Measurements from ENCODE around the gene PCBP2.
"Not testable (repeated sequence)": the region's sequence is repeated elsewhere in the genome, so short reads cannot be mapped to it uniquely, and the experiment has no call there.

PCBP2 gene

DNA sequence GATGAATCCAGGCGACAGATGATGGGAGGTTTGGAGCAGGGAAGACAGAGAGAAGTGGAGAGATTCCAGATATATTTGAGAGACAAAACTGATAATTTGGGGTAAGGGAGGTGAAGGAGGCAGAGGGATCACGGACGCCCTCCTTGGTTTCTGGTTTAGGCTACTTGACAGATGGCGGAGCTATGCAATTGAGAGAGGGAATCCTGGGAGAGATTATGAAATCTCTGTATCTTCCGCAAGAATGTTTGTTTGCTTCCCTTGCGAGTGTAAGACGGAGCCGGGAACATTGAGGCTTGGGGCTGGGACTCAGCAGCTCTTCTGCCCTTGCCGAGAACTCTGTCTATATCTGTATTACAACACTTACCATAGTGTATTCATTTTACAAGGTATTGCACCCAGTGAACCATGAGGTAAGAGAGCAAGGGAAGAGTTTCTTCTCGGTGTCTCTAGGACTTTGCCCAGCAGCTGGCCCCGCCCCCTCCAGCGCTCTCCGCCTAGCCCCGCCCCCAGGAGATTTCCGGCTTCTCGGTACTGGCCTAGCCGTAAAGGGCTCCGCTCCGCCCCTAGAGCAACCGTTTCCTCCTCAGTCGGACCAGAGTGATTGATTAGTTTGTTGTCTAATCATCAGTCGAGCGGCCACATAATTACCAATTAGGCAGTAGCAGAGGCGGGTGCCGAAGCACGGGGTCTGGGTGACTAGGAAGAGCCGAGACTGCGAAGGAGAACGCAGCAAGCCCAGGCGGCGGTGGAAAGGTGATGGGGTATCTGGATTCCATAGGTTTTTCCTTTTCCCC lies 10.7 kb upstream of the PCBP2 start, which contains the start of gene PRR13:
PRR13 (plus strand) TSS at position 695 of the 794 bp plus-strand sequence. CDS start 981 bp downstream, outside the sequence.
- peak; percentile 96 for DNase-seq

- no peak for DNase-seq
Observed at GRCh38 chr12:53443955-53444354, 7.9 kb upstream of the PCBP2 start.

- not testable (repeated sequence) for DNase-seq
Observed at GRCh38 chr12:53444593-53445325, 7.1 kb upstream of the PCBP2 start.

GRCh38 chr12:53450936-53451335 lies 966 bp upstream of the PCBP2 start:
- no peak for DNase-seq

DNA sequence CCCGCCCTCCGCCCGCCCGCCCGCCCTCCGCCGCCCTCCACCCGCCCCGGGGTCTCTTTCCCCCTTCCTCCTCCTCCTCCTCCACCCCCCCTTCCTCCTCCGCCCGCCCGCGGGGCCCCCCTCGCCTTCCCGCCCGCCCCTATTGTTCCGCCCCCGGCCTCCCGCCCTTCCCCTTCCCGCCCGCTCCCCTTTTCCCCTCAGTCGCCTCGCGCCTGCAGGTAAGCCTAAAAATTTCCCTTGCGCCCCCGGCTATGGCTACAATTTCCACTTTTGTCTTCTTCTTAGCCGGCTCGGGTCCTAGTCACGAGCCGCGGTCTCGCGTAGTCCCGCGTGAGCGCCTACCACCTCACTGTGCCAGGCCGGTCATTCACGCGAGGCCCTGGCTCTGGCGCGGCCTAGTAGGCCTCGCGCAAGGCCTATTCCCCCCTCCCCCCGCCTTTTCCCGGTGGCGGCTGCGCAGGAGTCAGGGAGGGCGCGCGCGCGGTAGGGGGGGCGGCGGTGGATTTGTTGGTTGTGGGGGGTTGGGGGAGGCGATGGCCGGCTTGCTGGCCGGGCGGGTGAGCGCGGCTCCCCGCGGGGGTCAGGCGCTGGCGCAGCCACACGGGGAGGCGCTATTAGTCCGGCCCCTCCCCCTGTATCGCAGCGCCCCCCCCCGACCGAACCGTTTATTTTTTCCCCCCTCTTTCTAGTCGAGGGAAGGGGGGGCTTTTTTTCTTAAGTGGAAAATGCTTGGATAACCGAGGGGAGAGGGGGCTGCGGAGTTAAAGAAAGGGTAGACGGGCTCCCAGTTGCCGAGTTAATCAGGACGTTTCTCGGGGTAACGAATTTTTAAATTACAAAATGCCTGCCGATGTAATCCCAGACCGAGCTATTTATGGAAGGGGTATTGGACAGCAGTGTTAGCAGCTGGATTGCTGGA lies 516 bp downstream of the PCBP2 start:
- peak; percentile 82 for DNase-seq

GRCh38 chr12:53453953-53454640 lies 2.2 kb downstream of the PCBP2 start:
- no peak for DNase-seq

GRCh38 chr12:53454707-53455106 lies 2.8 kb downstream of the PCBP2 start:
- DNase-seq: no peak

DNA sequence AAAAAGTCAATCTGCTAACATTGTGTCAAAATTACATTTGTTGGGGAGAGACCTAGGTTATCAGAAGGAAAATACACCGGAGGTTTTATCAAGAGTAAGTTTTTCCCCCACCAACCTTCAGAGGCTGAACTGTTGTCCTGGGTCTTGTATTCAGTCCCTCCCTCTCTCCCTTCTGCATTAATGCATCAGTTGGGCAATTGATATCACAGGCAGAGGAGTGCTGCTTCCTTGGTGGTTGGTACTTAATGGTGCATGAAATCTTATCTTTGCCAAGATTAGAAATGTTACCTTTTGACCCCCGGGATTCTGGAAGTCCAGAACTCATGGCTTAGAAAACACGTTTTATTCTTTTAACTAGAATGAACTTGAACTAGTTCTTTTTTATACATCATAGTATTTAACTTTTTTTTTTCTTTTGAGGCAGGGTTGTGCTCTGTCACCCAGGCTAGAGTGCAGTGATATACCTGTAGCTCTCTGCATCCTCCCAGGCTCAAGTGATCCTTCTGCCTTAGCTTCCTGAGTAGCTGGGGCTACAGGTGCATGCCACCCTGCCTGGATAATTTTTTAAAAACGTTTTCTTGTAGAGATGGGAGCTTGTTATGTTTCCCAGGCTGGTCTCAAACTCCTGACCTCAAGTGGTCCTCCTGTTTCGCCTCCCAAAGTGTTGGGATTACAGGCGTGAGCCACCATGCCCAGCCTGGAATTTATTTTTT lies 4.9 kb downstream of the PCBP2 start:
- no peak for DNase-seq

- DNase-seq: no peak
Observed at GRCh38 chr12:53459097-53459496, 7.2 kb downstream of the PCBP2 start.

- DNase-seq: no peak
Observed at GRCh38 chr12:53461059-53461458, 9.2 kb downstream of the PCBP2 start.

- no peak for DNase-seq
Observed at GRCh38 chr12:53461591-53461990, 9.7 kb downstream of the PCBP2 start.

- no peak for DNase-seq
Observed at GRCh38 chr12:53462935-53463334, 11.0 kb downstream of the PCBP2 start.

DNA sequence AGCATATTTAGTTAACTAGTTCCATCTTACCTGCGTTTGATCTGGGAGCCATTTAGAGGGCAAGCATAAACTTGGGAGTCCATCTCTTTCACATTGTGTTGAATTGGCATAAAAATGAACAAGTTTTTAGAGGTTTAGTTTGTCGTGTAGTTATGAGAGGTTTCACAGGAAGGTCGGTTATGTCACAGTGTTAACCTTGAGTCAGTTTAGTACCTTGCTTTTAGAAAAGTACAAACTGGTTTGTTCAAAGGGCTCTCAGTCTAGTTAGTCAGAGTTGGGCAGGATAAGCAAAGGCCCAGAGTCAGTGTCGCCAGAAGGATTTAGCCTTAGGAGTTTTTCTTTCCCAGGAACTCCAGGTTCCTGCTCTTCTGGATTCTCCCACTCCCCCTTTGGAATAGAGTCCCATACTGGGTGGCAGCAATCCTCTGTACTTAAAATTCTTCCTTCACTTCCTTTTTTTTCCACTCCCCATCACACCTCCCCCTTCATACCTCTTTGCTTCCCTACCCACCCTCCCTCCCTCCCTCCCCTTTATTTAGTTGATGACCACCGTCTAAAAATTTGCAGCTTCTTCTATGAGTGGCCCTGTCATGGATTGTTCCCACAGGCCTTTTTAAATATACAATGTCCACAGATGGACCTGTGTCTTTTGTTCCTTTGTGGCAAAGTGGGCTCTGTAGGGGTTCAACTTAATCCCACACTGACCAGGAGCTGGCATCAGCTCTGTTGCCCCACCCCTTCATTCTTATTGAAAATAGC lies 12.1 kb downstream of the PCBP2 start:
- no peak for DNase-seq

GRCh38 chr12:53464685-53465418 lies 12.9 kb downstream of the PCBP2 start:
- no peak for DNase-seq

DNA sequence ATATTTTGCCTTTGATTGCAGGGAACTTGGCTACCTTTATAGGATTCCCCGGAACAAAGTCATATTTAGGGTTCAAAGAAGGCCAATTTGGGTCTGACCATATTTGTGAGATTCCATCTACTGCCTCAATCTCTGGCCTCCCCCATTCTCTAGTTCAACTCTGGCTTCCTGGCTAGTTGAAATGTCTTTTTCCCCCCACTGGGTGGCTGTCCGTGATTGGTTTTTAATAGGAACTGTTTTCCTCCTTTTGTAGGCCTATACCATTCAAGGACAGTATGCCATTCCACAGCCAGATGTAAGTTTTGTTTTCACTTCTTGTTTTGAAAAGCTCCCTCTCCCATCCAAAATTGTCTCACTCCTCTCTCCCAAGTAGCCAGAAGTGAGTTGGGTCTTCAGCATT lies 13.8 kb downstream of the PCBP2 start:
- no peak for DNase-seq

- no peak for DNase-seq
Observed at GRCh38 chr12:53466640-53467039, 14.7 kb downstream of the PCBP2 start.

GRCh38 chr12:53467082-53467481 lies 15.2 kb downstream of the PCBP2 start:
- no peak for DNase-seq

- no peak for DNase-seq
Observed at GRCh38 chr12:53467880-53468279, 16.0 kb downstream of the PCBP2 start.

DNA sequence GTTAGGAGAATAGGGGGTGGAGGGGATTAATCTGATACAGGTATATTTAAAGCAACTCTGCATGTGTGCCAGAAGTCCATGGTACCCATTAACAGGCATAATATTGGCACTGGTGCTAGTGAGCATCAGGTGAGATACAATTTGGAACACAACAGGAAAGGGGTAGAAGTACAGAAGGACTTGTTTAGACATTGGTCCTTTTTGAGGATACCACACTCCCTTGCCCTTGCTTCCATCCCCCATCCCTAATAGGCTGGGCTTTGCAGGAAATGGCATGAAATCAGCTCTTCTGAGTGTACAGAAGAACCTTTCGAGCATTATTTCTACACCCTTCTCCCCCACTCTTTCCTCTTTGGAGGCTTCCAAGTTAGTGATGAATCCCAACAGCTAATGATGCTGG lies 16.4 kb downstream of the PCBP2 start:
- DNase-seq: no peak

DNA sequence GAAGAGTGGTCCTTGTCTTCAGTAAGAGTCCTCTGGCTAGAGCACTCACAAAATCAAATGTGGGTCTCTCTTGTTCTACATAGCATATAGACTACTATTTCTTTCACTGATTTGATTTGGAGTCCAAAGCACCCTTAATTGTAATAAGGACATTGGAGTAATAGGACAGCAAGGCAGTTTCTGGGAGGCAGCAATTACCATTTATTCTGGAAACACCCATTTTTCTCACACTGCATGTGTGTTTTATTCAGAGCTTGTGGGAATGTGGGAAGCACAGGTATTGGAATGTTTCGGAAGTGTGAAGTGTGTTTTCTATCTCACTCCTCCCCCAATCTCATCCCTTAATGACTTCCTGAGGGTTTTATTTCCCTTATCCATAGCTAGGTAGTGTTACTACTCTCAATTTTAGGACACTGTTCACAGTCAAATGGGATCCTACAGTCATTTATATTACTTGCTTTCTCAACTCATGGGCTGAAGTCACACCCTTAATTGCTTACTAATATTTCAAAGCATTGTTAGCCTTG lies 20.2 kb downstream of the PCBP2 start:
- no peak for DNase-seq
